Bronchus fibroblast of lung (primary cell): ENCODE measurements around the gene DLG4. TPM values are rescaled to one million over a fixed set of nuclear protein-coding genes. Genes with fewer than 3 reads are reported as not detected.

Experiments used
- total RNA-seq: library from RNA; depleted of rRNA; stranded (reverse); fragments of >200 nt; gene quantifications from 2 replicates; pipeline ENCODE4 v1.2.3, GENCODE V29; 2015

Gene DLG4
- total RNA-seq, result 7.9 and 8.9 TPM in 2 replicates

GRCh38 chr17:7219812-7220592 is at the start of gene DLG4, which contains the start of gene ACADVL:
Gene DLG4 (minus strand): TSS chr17:7219836.
Gene ACADVL (plus strand): TSS chr17:7219938. CDS start chr17:7219985, 47 bp downstream.

GRCh38 chr17:7262192-7262934 is 42.7 kb upstream of the DLG4 start, which contains the start of gene CLDN7:
Gene CLDN7 (minus strand): TSS chr17:7262478. CDS start chr17:7262043, 435 bp downstream.

GRCh38 chr17:7252176-7253043 is 32.8 kb upstream of the DLG4 start, which contains the start of gene ELP5:
Gene ELP5 (plus strand): TSS chr17:7252215. CDS start chr17:7252551, 336 bp downstream.

GRCh38 chr17:7251661-7252175 is 32.1 kb upstream of the DLG4 start, which contains the start of gene CTDNEP1:
Gene CTDNEP1 (minus strand): TSS chr17:7251734. CDS start chr17:7251296, 438 bp downstream.

GRCh38 chr17:7241783-7242716 is 22.4 kb upstream of the DLG4 start, which contains the start of gene GABARAP:
Gene GABARAP (minus strand): TSS chr17:7242449. CDS start chr17:7242330, 119 bp downstream.

GRCh38 chr17:7239091-7240027 is 19.7 kb upstream of the DLG4 start, which contains the start of gene PHF23:
Gene PHF23 (minus strand): TSS chr17:7239457. CDS start chr17:7239279, 178 bp downstream.

GRCh38 chr17:7234083-7234951 is 14.7 kb upstream of the DLG4 start, which contains the start of gene DVL2:
Gene DVL2 (minus strand): TSS chr17:7234517. CDS start chr17:7234262, 255 bp downstream.

GRCh38 chr17:7179317-7180254 is 40.0 kb downstream of the DLG4 start, which contains the start of gene ASGR1:
Gene ASGR1 (minus strand): TSS chr17:7179370. CDS start chr17:7178563, 807 bp downstream.

Other genes with a start within 250 kb of the DLG4 start
- gene ALOX12, start 223.8 kb downstream of the DLG4 start, total RNA-seq, result under 0.01 and 0.50 TPM in 2 replicates
- gene RNASEK, start 207.2 kb downstream of the DLG4 start, total RNA-seq, result 281 and 307 TPM in 2 replicates
- under 0.01 and 1.0 TPM in 2 replicates for gene BCL6B, start 196.8 kb downstream of the DLG4 start, total RNA-seq
- 1.2 and 2.1 TPM in 2 replicates for gene SLC16A13, start 183.8 kb downstream of the DLG4 start, total RNA-seq
- gene SLC16A11, start 175.7 kb downstream of the DLG4 start, total RNA-seq, result 0.15 TPM in 1 of 2 replicates, not detected in the other
- not detected in 2 replicates for gene CLEC10A, start 139.6 kb downstream of the DLG4 start, total RNA-seq
- gene ASGR2, start 105.0 kb downstream of the DLG4 start, total RNA-seq, result not detected in 2 replicates
- 0.34 and 1.2 TPM in 2 replicates for gene ASGR1, start 40.5 kb downstream of the DLG4 start, total RNA-seq
- 179 and 194 TPM in 2 replicates for gene ACADVL, start 102 bp upstream of the DLG4 start, total RNA-seq
- gene DVL2, start 14.7 kb upstream of the DLG4 start, total RNA-seq, result 57.5 and 65.3 TPM in 2 replicates
- 41.5 and 42.4 TPM in 2 replicates for gene PHF23, start 19.6 kb upstream of the DLG4 start, total RNA-seq
- gene GABARAP, start 22.6 kb upstream of the DLG4 start, total RNA-seq, result 213 and 286 TPM in 2 replicates
- gene CTDNEP1, start 31.9 kb upstream of the DLG4 start, total RNA-seq, result 58.0 and 67.5 TPM in 2 replicates
- 37.8 and 40.9 TPM in 2 replicates for gene ELP5, start 32.4 kb upstream of the DLG4 start, total RNA-seq
- 11.3 and 13.1 TPM in 2 replicates for gene CLDN7, start 42.6 kb upstream of the DLG4 start, total RNA-seq
- 0.15 and 1.0 TPM in 2 replicates for gene SLC2A4, start 61.9 kb upstream of the DLG4 start, total RNA-seq
- 0.34 TPM in 1 of 2 replicates, not detected in the other for gene YBX2, start 74.8 kb upstream of the DLG4 start, total RNA-seq
- 783 and 934 TPM in 2 replicates for gene EIF5A, start 87.8 kb upstream of the DLG4 start, total RNA-seq
- gene GPS2, start 95.5 kb upstream of the DLG4 start, total RNA-seq, result 70.6 and 96.3 TPM in 2 replicates
- gene NEURL4, start 109.5 kb upstream of the DLG4 start, total RNA-seq, result 9.9 and 12.2 TPM in 2 replicates
- gene ACAP1, start 116.7 kb upstream of the DLG4 start, total RNA-seq, result 0.50 and 1.2 TPM in 2 replicates
- 7.6 and 7.9 TPM in 2 replicates for gene KCTD11, start 132.3 kb upstream of the DLG4 start, total RNA-seq
- gene TMEM95, start 135.3 kb upstream of the DLG4 start, total RNA-seq, result 0.15 TPM in 1 of 2 replicates, not detected in the other
- gene TNK1, start 161.3 kb upstream of the DLG4 start, total RNA-seq, result under 0.01 TPM in 1 of 2 replicates, not detected in the other
- gene PLSCR3, start 174.7 kb upstream of the DLG4 start, total RNA-seq, result 43.9 and 45.8 TPM in 2 replicates
- gene TMEM256, start 184.3 kb upstream of the DLG4 start, total RNA-seq, result 213 and 214 TPM in 2 replicates
- gene NLGN2, start 188.0 kb upstream of the DLG4 start, total RNA-seq, result 9.1 and 10.3 TPM in 2 replicates
- not detected in 2 replicates for gene SPEM1, start 200.5 kb upstream of the DLG4 start, total RNA-seq
- not detected in 2 replicates for gene SPEM2, start 205.8 kb upstream of the DLG4 start, total RNA-seq
- gene SPEM3, start 209.0 kb upstream of the DLG4 start, total RNA-seq, result not detected in 2 replicates
- 2.2 and 3.5 TPM in 2 replicates for gene TMEM102, start 215.6 kb upstream of the DLG4 start, total RNA-seq
- gene FGF11, start 219.7 kb upstream of the DLG4 start, total RNA-seq, result 0.30 TPM in 1 of 2 replicates, not detected in the other
- 2.0 and 3.6 TPM in 2 replicates for gene CHRNB1, start 225.2 kb upstream of the DLG4 start, total RNA-seq